Activated naive CD8-positive, alpha-beta T cell (primary cell): Measurements from ENCODE around the gene TRERF1.

ENCODE experiments used
- H3K27ac Mint-ChIP-seq: one replicate; pipeline ENCODE4 v1.8.0; 2021; ENCODE audit warnings: mixed read lengths
- H3K27me3 Mint-ChIP-seq: one replicate; pipeline ENCODE4 v1.8.0; 2021; ENCODE audit warnings: mixed read lengths
- H3K36me3 Mint-ChIP-seq: one replicate; pipeline ENCODE4 v1.8.0; 2021; ENCODE audit warnings: mixed read lengths
- H3K4me1 Mint-ChIP-seq: one replicate; pipeline ENCODE4 v1.8.0; 2021; ENCODE audit warnings: low read depth, mixed read lengths
- H3K4me3 Mint-ChIP-seq: one replicate; pipeline ENCODE4 v1.8.0; 2021; ENCODE audit warnings: mild to moderate bottlenecking, mixed read lengths
- H3K9me3 Mint-ChIP-seq: one replicate; pipeline ENCODE4 v1.8.0; 2021; ENCODE audit warnings: low read depth, mixed read lengths

Gene TRERF1

GRCh38 chr6:42363926-42364849 is 87.5 kb downstream of the TRERF1 start:
- Mint-ChIP-seq H3K27ac (peak overlapping the region; percentile 35), H3K4me3 (no peak overlapping the region), H3K4me1 (peaks cover 52% of the 10 kb centered on the region), H3K27me3 (no peaks in the 10 kb centered on the region), H3K36me3 (peaks cover 23% of the 10 kb centered on the region), H3K9me3 (no peaks in the 10 kb centered on the region)

- Mint-ChIP-seq H3K36me3 (peaks cover 28% of the 10 kb centered on the region), H3K4me1 (peaks cover 35% of the 10 kb centered on the region), H3K27me3 (no peaks in the 10 kb centered on the region), H3K4me3 (no peak overlapping the region), H3K27ac (no peak overlapping the region), H3K9me3 (no peaks in the 10 kb centered on the region)
Observed at GRCh38 chr6:42361036-42361435, 90.7 kb downstream of the TRERF1 start.

GRCh38 chr6:42359021-42359420 is 92.7 kb downstream of the TRERF1 start:
- Mint-ChIP-seq H3K36me3 (peaks cover 27% of the 10 kb centered on the region), H3K4me3 (no peak overlapping the region), H3K4me1 (peaks cover 18% of the 10 kb centered on the region), H3K9me3 (no peaks in the 10 kb centered on the region), H3K27me3 (no peaks in the 10 kb centered on the region), H3K27ac (no peak overlapping the region)

GRCh38 chr6:42355416-42355815 is 96.3 kb downstream of the TRERF1 start:
- Mint-ChIP-seq H3K4me3 (no peak overlapping the region), H3K27me3 (no peaks in the 10 kb centered on the region), H3K27ac (no peak overlapping the region), H3K36me3 (peaks cover 10% of the 10 kb centered on the region), H3K4me1 (peaks cover 13% of the 10 kb centered on the region), H3K9me3 (no peaks in the 10 kb centered on the region)

- Mint-ChIP-seq H3K36me3 (peaks cover 6% of the 10 kb centered on the region), H3K4me3 (no peak overlapping the region), H3K9me3 (no peaks in the 10 kb centered on the region), H3K4me1 (peaks cover 13% of the 10 kb centered on the region), H3K27ac (no peak overlapping the region), H3K27me3 (no peaks in the 10 kb centered on the region)
Observed at GRCh38 chr6:42354702-42355101, 97.0 kb downstream of the TRERF1 start.

- Mint-ChIP-seq H3K27me3 (no peaks in the 10 kb centered on the region), H3K4me1 (peaks cover 9% of the 10 kb centered on the region), H3K9me3 (no peaks in the 10 kb centered on the region), H3K27ac (no peak overlapping the region), H3K4me3 (no peak overlapping the region), H3K36me3 (peaks cover 11% of the 10 kb centered on the region)
Observed at GRCh38 chr6:42352856-42353564, 98.7 kb downstream of the TRERF1 start.

- no peak overlapping the region for H3K4me3 Mint-ChIP-seq
- H3K36me3 Mint-ChIP-seq: peaks cover 7% of the 10 kb centered on the region
- peaks cover 14% of the 10 kb centered on the region for H3K4me1 Mint-ChIP-seq
- H3K9me3 Mint-ChIP-seq: no peaks in the 10 kb centered on the region
- no peak overlapping the region for H3K27ac Mint-ChIP-seq
- no peaks in the 10 kb centered on the region for H3K27me3 Mint-ChIP-seq
Observed at GRCh38 chr6:42350911-42351310, 100.8 kb downstream of the TRERF1 start.

- Mint-ChIP-seq H3K27ac (no peak overlapping the region), H3K9me3 (no peaks in the 10 kb centered on the region), H3K4me3 (no peak overlapping the region), H3K4me1 (peaks cover 18% of the 10 kb centered on the region), H3K27me3 (no peaks in the 10 kb centered on the region), H3K36me3 (peaks cover 9% of the 10 kb centered on the region)
Observed at GRCh38 chr6:42349753-42350511, 101.8 kb downstream of the TRERF1 start.

- no peak overlapping the region for H3K27ac Mint-ChIP-seq
- peaks cover 20% of the 10 kb centered on the region for H3K4me1 Mint-ChIP-seq
- no peak overlapping the region for H3K4me3 Mint-ChIP-seq
- H3K27me3 Mint-ChIP-seq: no peaks in the 10 kb centered on the region
- H3K36me3 Mint-ChIP-seq: peaks cover 9% of the 10 kb centered on the region
- no peaks in the 10 kb centered on the region for H3K9me3 Mint-ChIP-seq
Observed at GRCh38 chr6:42347456-42347855, 104.3 kb downstream of the TRERF1 start.

- H3K4me1 Mint-ChIP-seq: peaks cover 23% of the 10 kb centered on the region
Observed at GRCh38 chr6:42345696-42346416, 105.9 kb downstream of the TRERF1 start.

GRCh38 chr6:42344756-42345155 is 107.0 kb downstream of the TRERF1 start:
- Mint-ChIP-seq H3K4me3 (no peak overlapping the region), H3K4me1 (peaks cover 31% of the 10 kb centered on the region), H3K27me3 (no peaks in the 10 kb centered on the region), H3K27ac (no peak overlapping the region), H3K36me3 (peaks cover 10% of the 10 kb centered on the region), H3K9me3 (no peaks in the 10 kb centered on the region)

More at GRCh38 chr6:42345696-42346416, 105.9 kb downstream of the TRERF1 start:
- no peaks in the 10 kb centered on the region for H3K27me3 Mint-ChIP-seq
- H3K27ac Mint-ChIP-seq: peak overlapping the region; percentile 80
- peaks cover 9% of the 10 kb centered on the region for H3K36me3 Mint-ChIP-seq
- H3K9me3 Mint-ChIP-seq: no peaks in the 10 kb centered on the region
- peak overlapping the region; percentile 56 for H3K4me3 Mint-ChIP-seq

GRCh38 chr6:42341771-42342553 is 109.8 kb downstream of the TRERF1 start:
- H3K27ac Mint-ChIP-seq: peak overlapping the region; percentile 4

GRCh38 chr6:42341221-42341620 is 110.5 kb downstream of the TRERF1 start:
- peaks cover 51% of the 10 kb centered on the region for H3K4me1 Mint-ChIP-seq
- H3K27me3 Mint-ChIP-seq: no peaks in the 10 kb centered on the region
- peak overlapping the region; percentile 14 for H3K27ac Mint-ChIP-seq
- H3K9me3 Mint-ChIP-seq: no peaks in the 10 kb centered on the region
- H3K36me3 Mint-ChIP-seq: peaks cover 5% of the 10 kb centered on the region
- H3K4me3 Mint-ChIP-seq: no peak overlapping the region

More at GRCh38 chr6:42341771-42342553, 109.8 kb downstream of the TRERF1 start:
- Mint-ChIP-seq H3K4me3 (no peak overlapping the region), H3K36me3 (peaks cover 7% of the 10 kb centered on the region), H3K27me3 (no peaks in the 10 kb centered on the region), H3K9me3 (no peaks in the 10 kb centered on the region), H3K4me1 (peaks cover 48% of the 10 kb centered on the region)

GRCh38 chr6:42340511-42340910 is 111.2 kb downstream of the TRERF1 start:
- no peaks in the 10 kb centered on the region for H3K27me3 Mint-ChIP-seq
- peaks cover 48% of the 10 kb centered on the region for H3K4me1 Mint-ChIP-seq
- no peaks in the 10 kb centered on the region for H3K9me3 Mint-ChIP-seq
- peak overlapping the region; percentile 92 for H3K27ac Mint-ChIP-seq
- H3K4me3 Mint-ChIP-seq: no peak overlapping the region
- H3K36me3 Mint-ChIP-seq: peaks cover 4% of the 10 kb centered on the region
